Measurements from ENCODE around the gene TBX18.

GRCh38 chr6:84733889-84734288 lies 30.5 kb downstream of the TBX18 start:
- no peak for TF ChIP-seq POLR2A (IDR thresholded peaks at IDR 0.05)
- TF ChIP-seq, protein P1, sequence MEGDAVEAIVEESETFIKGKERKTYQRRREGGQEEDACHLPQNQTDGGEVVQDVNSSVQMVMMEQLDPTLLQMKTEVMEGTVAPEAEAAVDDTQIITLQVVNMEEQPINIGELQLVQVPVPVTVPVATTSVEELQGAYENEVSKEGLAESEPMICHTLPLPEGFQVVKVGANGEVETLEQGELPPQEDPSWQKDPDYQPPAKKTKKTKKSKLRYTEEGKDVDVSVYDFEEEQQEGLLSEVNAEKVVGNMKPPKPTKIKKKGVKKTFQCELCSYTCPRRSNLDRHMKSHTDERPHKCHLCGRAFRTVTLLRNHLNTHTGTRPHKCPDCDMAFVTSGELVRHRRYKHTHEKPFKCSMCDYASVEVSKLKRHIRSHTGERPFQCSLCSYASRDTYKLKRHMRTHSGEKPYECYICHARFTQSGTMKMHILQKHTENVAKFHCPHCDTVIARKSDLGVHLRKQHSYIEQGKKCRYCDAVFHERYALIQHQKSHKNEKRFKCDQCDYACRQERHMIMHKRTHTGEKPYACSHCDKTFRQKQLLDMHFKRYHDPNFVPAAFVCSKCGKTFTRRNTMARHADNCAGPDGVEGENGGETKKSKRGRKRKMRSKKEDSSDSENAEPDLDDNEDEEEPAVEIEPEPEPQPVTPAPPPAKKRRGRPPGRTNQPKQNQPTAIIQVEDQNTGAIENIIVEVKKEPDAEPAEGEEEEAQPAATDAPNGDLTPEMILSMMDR (IDR thresholded peaks at IDR 0.05) = no peak
